ENCODE data around the gene AKT3.
"Not testable (repeated sequence)": the region's sequence is repeated elsewhere in the genome, so short reads cannot be mapped to it uniquely, and the experiment has no call there.

The AKT3 gene

DNA sequence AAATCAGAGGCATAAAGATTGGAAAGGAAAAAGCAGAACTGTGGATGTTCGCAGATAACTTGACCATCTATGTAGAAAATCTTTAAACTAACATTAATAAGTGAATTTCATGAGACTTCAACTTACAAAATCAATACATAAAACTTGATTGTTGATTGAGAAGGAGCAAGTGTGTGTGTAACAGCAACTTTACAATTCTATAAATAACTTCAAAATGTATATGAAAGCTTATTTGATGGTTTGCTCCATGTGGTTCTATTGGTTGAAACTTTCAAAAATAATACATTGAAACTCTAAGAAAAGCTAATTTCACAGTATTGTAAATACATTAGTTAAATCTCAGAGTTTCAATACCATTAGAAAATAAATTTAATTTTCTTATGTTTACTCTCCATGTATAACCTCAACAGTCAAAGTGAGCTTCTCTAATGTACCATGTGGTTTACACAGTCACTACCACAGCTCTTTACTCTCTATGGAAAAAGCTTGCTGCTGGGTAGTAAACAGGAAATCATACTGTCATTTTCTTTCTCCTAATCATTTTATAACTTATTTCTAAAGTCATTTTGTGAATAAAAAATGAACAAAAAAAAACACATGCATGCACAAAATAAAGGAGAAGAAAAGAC is 12.0 kb downstream of the AKT3 start:
- DNase-seq, result no peak

GRCh38 chr1:243834130-243834529 is 15.9 kb downstream of the AKT3 start:
- no peak for DNase-seq

- no peak for DNase-seq
These were observed 18.6 kb downstream of the AKT3 start for GRCh38 chr1:243831463-243831862.

DNA sequence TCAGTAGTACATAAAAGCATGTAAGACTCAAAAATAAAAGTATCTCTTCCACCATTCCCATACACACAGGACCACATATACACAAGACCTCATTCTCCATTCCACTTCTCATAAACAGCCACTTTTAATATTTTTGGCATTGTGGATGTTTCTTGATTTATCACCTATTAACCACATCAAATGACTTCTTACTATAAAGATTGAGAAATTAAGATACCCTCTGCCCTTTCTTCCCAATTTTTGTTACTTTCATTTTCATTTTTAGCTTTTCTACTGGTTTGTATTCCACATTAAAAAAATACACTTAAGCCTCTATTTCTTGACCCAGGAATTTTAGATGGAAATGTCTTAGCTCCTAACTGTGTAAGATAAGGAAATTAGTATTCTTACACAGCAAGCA is 22.8 kb downstream of the AKT3 start:
- DNase-seq, result no peak

DNA sequence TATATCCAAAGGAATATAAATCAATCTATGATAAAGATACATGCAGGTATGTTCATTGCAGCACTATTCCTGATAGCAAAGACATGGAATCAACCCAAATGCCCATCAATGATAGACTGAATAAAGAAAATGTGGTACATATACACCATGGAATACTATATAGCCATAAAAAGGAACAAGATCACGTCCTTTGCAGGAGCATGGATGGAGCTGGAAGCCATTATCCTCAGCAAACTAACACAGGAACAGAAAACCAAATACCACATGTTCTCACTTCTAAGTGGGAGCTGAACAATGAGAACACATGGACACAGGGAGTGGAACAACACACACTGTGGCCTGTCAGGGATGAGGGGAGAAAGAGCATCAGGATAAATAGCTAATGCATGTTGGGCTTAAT is 25.1 kb downstream of the AKT3 start:
- DNase-seq, result not testable (repeated sequence)

GRCh38 chr1:243821177-243821680 is 28.8 kb downstream of the AKT3 start:
- no peak for DNase-seq

DNA sequence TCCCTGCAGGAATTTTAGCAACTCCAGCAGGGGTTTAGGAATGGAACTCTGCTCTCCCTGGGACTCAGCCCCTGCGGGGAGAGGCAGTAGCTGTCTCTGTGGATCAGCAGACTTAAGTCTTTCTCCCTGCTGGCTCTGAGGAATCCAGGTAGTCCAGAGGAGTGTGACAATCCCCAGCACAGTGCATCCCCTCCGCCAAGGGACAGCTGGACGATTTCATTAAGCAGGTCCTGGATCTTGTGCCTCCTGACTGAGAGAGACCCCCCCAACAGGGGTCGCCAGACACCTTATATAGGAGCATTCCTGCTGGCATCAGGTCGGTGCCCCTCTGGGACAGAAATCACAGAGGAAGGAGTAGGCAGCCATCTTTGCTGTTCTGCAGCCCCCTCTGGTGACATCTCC is 30.6 kb downstream of the AKT3 start:
- peak; percentile 10 for DNase-seq

GRCh38 chr1:243818978-243819377 is 31.1 kb downstream of the AKT3 start:
- no peak for DNase-seq

DNA sequence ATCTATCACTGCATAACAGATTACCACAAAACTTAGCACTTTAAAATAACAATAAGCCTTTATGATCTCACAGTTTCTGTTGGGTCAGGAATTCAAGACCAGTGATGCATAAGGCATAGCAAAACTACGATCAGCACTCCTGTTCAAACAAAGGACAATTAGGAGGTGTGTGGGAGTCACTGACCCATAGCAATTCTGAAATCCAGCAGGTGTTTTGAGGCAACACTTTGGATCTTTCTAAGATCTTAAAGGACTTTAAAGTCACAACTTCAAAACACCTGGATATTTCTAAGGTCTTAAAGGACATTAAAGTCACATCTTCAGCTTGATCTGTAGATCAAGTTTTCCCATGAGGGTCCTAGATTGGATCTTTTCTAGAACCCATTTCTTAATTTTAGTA is 35.3 kb downstream of the AKT3 start:
- peak; percentile 40 for DNase-seq

DNA sequence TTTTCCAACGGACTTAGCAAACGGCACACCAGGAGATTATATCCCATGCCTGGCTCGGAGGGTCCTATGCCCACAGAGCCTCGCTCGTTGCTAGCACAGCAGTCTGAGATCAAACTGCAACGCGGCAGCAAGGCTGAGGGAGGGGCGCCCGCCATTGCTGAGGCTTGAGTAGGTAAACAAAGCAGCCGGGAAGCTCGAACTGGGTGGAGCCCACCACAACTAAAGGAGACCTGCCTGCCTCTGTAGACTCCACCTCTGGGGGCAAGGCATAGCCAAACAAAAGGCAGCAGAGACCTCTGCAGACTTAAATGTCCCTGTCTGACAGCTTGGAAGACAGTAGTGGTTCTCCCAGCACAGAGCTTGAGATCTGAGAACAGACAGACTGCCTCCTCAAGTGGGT is 42.7 kb downstream of the AKT3 start:
- DNase-seq, result not testable (repeated sequence)

GRCh38 chr1:243806310-243806709 is 43.7 kb downstream of the AKT3 start:
- DNase-seq, result no peak

DNA sequence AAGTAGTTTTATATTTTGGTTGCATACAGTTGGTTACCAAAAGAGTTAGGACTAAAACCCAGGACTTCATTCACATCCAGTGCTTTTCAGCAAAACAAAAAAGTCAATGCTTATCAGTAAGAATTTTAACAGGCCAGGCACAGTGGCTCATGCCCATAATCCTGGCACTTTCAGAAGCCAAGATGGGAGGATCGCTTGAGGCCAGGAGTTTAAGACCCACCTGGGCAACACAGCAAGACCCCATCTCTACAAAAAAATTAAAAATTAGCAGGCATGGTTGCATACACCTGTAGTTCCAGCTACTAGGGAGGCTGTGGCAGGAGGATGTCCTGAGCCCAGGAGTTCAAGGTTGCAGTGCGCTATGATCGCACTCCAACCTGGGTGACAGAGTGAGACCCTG is 47.3 kb downstream of the AKT3 start:
- DNase-seq, result no peak

GRCh38 chr1:243801378-243801777 is 48.7 kb downstream of the AKT3 start:
- no peak for DNase-seq

DNA sequence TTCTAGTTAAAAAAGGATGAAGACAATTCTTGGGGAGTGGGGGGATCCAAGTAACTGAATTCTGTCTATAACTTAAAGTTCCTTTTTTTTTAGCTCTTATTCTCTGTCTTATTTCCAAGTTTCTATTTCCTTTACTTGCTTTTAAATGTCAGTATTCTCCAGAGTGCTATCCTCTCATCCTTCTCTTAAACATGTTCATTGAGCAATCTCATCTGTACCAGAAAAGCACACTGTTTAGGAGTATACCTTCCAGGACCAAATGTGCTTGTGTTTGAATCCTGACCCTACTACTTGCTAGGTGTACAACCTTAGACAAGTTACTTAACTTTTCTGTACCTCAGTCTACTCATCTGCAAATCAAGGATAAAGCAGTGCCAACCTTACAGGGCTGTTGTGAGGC is 50.1 kb downstream of the AKT3 start:
- no peak for DNase-seq

GRCh38 chr1:243798726-243799125 is 51.3 kb downstream of the AKT3 start:
- DNase-seq, result no peak

- no peak for DNase-seq
These were observed 54.0 kb downstream of the AKT3 start for GRCh38 chr1:243796016-243796415.

GRCh38 chr1:243793298-243793697 is 56.7 kb downstream of the AKT3 start:
- DNase-seq, result no peak

- no peak for DNase-seq
These were observed 57.2 kb downstream of the AKT3 start for GRCh38 chr1:243792891-243793290.

- DNase-seq, result no peak
These were observed 57.6 kb downstream of the AKT3 start for GRCh38 chr1:243792401-243792800.

DNA sequence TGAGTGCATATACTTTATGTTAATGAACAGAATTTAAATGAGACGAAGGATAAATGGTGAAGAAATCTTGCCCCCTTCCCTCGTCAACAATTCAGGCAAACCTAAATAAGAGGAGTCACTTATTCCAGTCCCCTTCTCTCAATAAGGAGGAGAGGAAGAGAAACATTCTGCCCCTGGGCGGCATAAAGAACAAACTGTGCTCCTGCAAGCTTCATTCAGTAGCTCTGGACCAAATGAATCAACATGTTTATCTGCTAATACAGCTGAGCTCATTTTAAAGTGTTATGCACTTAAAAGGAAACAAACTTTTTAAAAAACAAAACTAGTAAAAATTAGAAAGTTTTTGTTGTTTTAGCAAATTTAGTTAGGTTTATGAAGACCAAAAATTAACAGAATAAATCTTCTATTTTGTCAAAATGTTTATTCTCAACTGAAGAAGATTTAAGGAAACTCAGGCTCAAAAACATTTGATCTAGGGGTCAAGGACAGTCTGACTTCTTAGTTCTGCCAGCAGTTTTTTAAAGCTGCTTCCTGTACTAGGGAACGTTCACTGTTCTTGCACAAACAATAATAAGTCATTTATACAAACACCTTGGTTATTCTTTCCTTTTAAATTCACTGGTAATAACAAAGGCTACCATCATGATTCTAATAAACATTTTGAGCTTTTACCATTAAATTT is 58.3 kb downstream of the AKT3 start:
- DNase-seq, result no peak

GRCh38 chr1:243790404-243790803 is 59.6 kb downstream of the AKT3 start:
- no peak for DNase-seq

- no peak for DNase-seq
These were observed 63.5 kb downstream of the AKT3 start for GRCh38 chr1:243786531-243786930.

GRCh38 chr1:243784506-243784905 is 65.5 kb downstream of the AKT3 start:
- DNase-seq, result no peak

- DNase-seq, result no peak
These were observed 66.3 kb downstream of the AKT3 start for GRCh38 chr1:243783714-243784113.
